ENCODE data around the gene ADIRF. TPM values are rescaled to one million over a fixed set of nuclear protein-coding genes. Genes with fewer than 3 reads are reported as not detected.

ADIRF gene
- total RNA-seq (ENCODE audit: low replicate concordance): not detected in 2 replicates

DNA sequence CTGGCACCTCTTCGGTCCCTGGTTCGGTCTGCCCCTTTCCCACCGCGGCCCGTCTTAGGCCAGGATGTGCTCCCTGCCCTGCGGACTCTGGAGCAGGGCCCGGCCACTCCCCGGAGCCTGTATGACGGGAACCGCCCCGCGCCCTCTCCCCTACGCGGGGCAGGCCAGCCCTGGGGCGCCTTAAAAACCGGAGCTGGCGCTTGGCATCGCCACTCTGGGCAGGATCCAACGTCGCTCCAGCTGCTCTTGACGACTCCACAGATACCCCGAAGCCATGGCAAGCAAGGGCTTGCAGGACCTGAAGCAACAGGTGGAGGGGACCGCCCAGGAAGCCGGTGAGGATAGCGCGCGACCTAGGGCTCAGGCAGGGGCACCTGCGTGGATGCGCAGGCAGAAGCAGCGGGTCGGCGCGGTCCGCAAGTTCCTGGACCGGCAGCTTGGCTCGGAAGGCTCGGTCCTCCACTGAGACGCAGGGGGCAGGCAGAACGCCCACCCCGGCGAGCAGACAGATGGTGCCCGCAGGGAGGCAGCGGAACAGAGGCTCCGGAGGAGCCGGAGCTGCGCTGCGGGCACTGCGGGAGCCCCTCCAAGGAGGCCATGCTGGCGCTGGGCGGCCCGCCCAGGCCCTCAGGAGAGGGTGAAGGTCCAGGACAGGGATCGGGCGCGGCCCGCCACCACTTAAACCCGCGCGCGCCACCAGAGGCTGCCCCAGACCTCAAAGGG is at the start of gene ADIRF:
Gene ADIRF, plus strand, starts transcription at position 212 of the 723 bp plus-strand sequence. Its CDS starts 63 bp downstream, at position 275.
- Mint-ChIP-seq H3K4me1 (peaks cover 38% of the 10 kb centered on the region), H3K27ac (peak within 1 kb of the TSS; percentile 50), H3K9me3 (no peaks in the 10 kb centered on the region), H3K36me3 (no peaks in the 10 kb centered on the region), H3K27me3 (ENCODE audit: insufficient read depth, low read depth) (peaks cover 17% of the 10 kb centered on the region), H3K4me3 (no peak within 1 kb of the TSS)
- Histone ChIP-seq H3K9me3 (ENCODE audit: low read depth) (no peaks in the 10 kb centered on the region), H3K36me3 (no peaks in the 10 kb centered on the region), H3K4me3 (no peak within 1 kb of the TSS), H3K79me2 (ENCODE audit: low read depth) (no peaks in the 10 kb centered on the region), H4K20me1 (ENCODE audit: low read depth) (no peaks in the 10 kb centered on the region), H3K9ac (no peak within 1 kb of the TSS), H3K4me2 (peak within 1 kb of the TSS; percentile 79), H3F3A (ENCODE audit: low read depth) (peaks cover 32% of the 10 kb centered on the region), H3K4me1 (peaks cover 35% of the 10 kb centered on the region), H2AFZ (replicated peaks) (no peak within 1 kb of the TSS), H3K27ac (no peak within 1 kb of the TSS), H3K27me3 (peaks cover 28% of the 10 kb centered on the region)
- TF ChIP-seq EZH2phosphoT487 (IDR thresholded peaks at IDR 0.05) (no peak), EZH2 (IDR thresholded peaks at IDR 0.05) (no peak)
- TF ChIP-seq, protein P1, sequence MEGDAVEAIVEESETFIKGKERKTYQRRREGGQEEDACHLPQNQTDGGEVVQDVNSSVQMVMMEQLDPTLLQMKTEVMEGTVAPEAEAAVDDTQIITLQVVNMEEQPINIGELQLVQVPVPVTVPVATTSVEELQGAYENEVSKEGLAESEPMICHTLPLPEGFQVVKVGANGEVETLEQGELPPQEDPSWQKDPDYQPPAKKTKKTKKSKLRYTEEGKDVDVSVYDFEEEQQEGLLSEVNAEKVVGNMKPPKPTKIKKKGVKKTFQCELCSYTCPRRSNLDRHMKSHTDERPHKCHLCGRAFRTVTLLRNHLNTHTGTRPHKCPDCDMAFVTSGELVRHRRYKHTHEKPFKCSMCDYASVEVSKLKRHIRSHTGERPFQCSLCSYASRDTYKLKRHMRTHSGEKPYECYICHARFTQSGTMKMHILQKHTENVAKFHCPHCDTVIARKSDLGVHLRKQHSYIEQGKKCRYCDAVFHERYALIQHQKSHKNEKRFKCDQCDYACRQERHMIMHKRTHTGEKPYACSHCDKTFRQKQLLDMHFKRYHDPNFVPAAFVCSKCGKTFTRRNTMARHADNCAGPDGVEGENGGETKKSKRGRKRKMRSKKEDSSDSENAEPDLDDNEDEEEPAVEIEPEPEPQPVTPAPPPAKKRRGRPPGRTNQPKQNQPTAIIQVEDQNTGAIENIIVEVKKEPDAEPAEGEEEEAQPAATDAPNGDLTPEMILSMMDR (IDR thresholded peaks at IDR 0.05): no peak
- no peak for DNase-seq (ENCODE audit: low spot score)

GRCh38 chr10:86922553-86922961 is 45.7 kb upstream of the ADIRF start:
- peaks cover 20% of the 10 kb centered on the region for H3K36me3 ChIP-seq
- H3K9ac ChIP-seq: no peak overlapping the region
- Mint-ChIP-seq H3K27ac (no peak overlapping the region), H3K4me3 (no peak overlapping the region), H3K4me1 (no peaks in the 10 kb centered on the region), H3K27me3 (ENCODE audit: insufficient read depth, low read depth) (peaks cover 2% of the 10 kb centered on the region), H3K9me3 (no peaks in the 10 kb centered on the region), H3K36me3 (peaks cover 31% of the 10 kb centered on the region)
- no peak overlapping the region for H2AFZ ChIP-seq (replicated peaks)
- H3K4me1 ChIP-seq: no peaks in the 10 kb centered on the region
- DNase-seq (ENCODE audit: low spot score): no peak
- no peak overlapping the region for H3K27ac ChIP-seq
- H3K4me3 ChIP-seq: no peak overlapping the region
- H3K27me3 ChIP-seq: no peaks in the 10 kb centered on the region
- peaks cover 3% of the 10 kb centered on the region for H3F3A ChIP-seq (ENCODE audit: low read depth)
- no peaks in the 10 kb centered on the region for H3K9me3 ChIP-seq (ENCODE audit: low read depth)
- no peaks in the 10 kb centered on the region for H3K79me2 ChIP-seq (ENCODE audit: low read depth)
- H3K4me2 ChIP-seq: no peak overlapping the region
- no peaks in the 10 kb centered on the region for H4K20me1 ChIP-seq (ENCODE audit: low read depth)
- TF ChIP-seq EZH2 (IDR thresholded peaks at IDR 0.05) (no peak), EZH2phosphoT487 (IDR thresholded peaks at IDR 0.05) (no peak)
- TF ChIP-seq, protein P1 (IDR thresholded peaks at IDR 0.05): no peak

DNA sequence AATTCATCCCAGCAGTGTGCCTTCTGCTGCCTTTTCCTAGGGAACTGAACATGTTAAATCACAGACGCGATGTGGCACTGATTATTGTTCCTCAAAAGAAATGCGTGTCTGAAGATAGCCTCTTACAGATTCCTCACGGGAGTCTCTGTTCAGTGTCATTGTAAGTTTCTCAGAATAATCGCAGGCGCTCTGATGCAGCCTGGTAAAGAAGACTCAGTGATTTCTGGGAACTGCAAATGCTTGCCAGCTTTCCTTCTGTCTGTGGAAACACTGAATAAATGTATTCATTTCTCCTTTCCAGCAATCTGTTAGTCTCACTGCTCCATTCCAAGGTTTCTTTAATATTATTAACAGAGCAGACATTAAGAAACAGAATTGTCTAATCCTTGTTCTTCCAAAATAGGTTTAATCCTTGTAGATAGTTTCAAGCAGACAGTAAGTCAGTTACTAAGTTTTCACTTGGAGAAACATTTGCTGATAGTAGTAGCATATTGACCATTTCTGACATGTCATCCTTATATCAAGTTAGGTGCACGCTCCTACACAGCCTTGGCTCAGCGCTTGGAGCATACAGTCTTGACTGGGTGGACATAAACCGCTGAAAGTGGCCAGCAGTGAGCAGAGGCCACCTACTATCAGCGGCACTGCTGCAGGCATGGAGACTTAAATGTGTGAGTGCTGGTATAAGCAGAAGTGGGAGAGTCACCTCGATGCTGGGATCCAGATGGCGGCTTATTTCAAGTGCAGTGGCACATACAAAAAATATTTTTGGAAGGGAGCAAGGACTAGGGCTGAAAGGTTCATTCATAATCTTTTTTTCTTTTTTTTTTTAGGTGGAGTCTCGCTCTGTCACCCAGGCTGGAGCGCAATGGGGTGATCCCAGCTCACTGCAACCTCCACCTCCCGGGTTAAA is 38.6 kb upstream of the ADIRF start:
- Mint-ChIP-seq H3K9me3 (no peaks in the 10 kb centered on the region), H3K27me3 (ENCODE audit: insufficient read depth, low read depth) (peaks cover 7% of the 10 kb centered on the region), H3K36me3 (peaks cover 15% of the 10 kb centered on the region), H3K4me3 (no peak overlapping the region), H3K27ac (no peak overlapping the region), H3K4me1 (no peaks in the 10 kb centered on the region)
- H3K79me2 ChIP-seq (ENCODE audit: low read depth): no peaks in the 10 kb centered on the region
- TF ChIP-seq, protein P1 (IDR thresholded peaks at IDR 0.05): no peak
- TF ChIP-seq EZH2 (IDR thresholded peaks at IDR 0.05) (no peak), EZH2phosphoT487 (IDR thresholded peaks at IDR 0.05) (no peak)
- H3K9me3 ChIP-seq (ENCODE audit: low read depth): no peaks in the 10 kb centered on the region
- H2AFZ ChIP-seq (replicated peaks): no peak overlapping the region
- H4K20me1 ChIP-seq (ENCODE audit: low read depth): no peaks in the 10 kb centered on the region
- no peaks in the 10 kb centered on the region for H3K27me3 ChIP-seq
- H3K36me3 ChIP-seq: peaks cover 15% of the 10 kb centered on the region
- no peaks in the 10 kb centered on the region for H3F3A ChIP-seq (ENCODE audit: low read depth)
- no peak overlapping the region for H3K9ac ChIP-seq
- no peak for DNase-seq (ENCODE audit: low spot score)
- no peak overlapping the region for H3K4me3 ChIP-seq
- no peak overlapping the region for H3K27ac ChIP-seq
- no peak overlapping the region for H3K4me2 ChIP-seq
- no peaks in the 10 kb centered on the region for H3K4me1 ChIP-seq
